NK-92 treated with Interleukin-12 subunit alpha and Interleukin-12 subunit beta, amount 100 ng/mL, for 24 hours (cell line): ENCODE data around the gene BIK.

Experiments
- DNase-seq: peaks from one replicate; lab custom pipeline; 2025; lab: John Stamatoyannopoulos, UW

Gene BIK

DNA sequence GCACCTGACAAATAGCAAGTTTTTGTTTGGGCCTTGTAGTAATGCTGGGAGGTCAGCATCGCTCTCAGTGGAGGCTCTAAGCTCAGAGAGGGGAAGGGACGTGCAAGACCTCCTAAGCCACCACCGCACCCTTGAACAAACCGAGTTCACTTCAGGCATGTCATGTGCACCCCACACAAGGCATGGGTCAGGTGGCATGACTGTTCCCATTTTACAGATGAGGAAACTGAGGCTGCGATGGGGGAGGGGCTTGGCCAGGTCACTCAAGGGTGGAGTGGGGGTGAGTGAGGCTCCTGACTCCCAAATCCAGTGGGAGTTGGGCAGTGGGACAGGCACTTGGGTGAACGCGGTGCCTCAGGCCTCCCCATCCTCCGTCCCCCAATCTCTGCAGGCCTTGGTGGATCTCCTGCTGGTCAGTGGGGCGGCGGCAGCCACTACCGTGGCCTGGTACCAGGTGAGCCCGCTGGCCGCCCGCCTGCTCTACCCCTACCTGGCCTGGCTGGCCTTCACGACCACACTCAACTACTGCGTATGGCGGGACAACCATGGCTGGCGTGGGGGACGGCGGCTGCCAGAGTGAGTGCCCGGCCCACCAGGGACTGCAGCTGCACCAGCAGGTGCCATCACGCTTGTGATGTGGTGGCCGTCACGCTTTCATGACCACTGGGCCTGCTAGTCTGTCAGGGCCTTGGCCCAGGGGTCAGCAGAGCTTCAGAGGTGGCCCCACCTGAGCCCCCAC is 52.0 kb downstream of the BIK start:
- no peak for DNase-seq

DNA sequence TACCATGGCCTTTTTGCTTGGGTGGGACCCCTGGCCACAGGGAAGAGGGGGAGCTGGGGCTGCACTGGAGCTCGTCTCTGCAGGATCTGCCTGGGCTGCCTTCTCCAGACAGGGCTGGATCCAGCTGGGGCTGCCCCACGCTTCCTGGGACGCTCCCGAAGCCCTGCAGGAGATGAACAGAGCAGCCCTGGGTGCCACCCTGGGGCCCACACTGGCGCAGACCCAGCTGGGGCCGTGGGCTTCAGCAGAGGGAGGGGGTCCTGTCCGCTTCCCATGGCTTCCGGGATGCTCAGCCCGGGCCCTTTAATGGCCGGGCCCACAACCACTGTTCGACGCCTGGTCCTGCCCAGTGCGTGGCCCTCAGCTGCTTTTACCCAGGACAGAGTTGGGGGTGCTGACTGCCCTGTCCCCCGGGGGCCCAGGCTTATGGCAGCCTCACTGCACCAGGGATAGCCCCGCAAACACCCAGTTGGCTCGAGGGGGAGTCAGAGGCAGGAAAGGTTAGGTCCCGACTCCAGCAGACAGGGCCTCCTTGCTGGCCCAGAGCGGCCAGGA is 52.8 kb downstream of the BIK start:
- DNase-seq, result no peak

GRCh38 chr22:43164636-43165035 is 54.1 kb downstream of the BIK start:
- no peak for DNase-seq

DNA sequence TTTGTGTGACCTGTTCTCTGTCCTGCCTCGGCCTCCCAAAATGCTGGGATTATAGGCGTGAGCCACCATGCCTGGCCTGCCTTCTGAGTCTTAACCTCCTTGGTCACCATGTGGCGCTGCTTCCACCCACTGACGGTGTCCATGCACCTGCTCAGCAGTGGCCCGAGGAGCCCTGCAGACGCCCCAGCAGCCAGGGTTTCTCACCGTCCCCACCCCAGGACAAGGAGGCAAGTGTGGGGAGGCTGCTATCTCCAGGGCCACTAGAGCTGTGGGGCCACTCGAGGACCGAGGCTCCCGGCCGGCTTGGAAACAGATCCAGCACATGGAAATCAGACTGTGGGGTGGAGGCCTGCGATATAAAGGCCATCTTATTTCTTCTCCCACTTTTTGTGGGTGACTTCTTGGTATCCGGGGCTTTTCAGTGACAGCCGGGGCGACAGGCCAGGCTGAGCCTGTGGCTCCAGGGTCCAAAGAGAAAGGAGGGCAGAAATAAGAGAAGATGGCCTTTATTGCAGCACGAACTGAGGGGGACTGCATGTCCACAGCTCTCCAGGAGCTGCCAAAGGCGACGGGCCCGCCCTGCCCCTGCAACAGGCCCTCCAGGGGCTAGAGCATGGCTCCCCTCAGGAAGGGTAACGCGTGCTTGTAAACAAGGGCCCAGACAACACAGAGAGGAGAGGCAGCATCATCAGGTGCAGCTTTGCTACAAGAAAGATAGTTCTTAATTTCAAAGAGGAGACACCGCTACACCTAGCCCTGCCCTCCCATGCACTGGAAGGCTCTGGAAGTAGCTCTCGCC is 55.8 kb downstream of the BIK start:
- DNase-seq, result no peak

DNA sequence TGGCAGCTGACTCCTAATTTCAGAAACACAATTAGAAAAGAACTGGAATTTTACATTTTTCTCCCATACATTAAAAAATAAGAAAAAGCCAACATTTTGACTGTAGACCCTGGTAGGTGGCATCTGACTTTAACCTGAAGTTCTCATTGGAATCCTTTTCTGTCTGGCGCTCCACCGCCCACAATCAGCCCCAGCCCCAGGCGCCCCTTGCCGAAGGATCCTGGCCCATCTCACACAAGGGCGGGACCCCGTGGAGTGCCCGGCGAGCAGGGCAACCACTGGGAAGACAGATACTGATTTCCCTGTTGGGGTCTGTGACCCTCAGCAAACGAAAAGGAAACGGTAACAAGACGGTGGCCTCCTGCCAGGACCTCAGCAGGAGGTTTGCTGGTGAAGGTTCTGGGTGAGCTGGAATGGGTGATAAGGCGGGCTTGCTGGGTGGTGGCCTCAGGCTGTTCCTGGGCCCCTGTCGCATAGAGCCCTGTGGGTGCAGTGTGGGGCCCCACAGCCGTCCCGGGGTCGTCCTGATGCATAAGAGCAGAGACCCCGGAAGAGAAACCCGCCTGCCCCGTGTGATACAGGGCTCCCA is 56.5 kb downstream of the BIK start:
- no peak for DNase-seq

DNA sequence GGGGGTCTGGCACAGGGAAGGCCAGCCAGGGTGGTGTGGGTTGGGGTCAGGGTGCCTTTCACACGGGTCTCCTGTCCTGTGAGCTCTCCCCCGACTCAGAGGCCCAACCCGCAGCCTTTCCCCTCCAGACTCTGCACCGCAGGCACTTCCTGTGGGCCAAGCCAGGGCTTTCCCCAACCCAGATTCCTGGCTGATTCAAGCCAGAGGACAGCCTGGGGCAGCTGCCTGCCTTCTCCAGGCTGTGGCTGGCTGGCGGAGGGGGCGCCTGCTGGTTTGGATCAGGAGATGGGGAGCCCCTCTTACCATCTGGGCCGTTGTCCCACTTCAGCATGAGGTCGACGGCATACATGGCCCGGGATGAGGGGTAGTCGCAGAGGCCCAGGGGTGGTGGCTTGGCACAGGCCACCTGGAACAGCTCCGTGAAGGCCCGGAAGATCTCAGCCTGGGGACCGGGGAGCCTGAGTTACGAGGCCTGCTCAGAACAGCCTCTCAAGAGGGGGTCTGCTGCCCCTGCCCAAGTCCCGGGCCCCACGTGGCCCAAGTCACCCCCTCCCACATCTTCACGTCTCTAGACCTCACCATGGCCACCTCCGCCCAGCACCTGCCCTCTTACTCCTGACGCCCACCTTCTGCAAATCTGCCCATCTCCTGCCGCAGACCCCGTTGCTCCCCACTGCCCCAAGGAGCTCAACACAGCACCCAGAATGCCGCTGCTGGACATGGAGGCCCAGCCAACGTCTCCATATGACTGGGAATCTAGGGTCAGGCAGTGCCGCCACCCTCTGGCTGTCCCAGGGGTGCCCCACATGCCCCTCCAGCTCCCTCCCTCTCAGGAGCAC is 58.1 kb downstream of the BIK start:
- DNase-seq, result no peak

- DNase-seq, result no peak
Observed at GRCh38 chr22:43169310-43170130, 59.0 kb downstream of the BIK start.

GRCh38 chr22:43170131-43170480 is 59.6 kb downstream of the BIK start:
- no peak for DNase-seq

DNA sequence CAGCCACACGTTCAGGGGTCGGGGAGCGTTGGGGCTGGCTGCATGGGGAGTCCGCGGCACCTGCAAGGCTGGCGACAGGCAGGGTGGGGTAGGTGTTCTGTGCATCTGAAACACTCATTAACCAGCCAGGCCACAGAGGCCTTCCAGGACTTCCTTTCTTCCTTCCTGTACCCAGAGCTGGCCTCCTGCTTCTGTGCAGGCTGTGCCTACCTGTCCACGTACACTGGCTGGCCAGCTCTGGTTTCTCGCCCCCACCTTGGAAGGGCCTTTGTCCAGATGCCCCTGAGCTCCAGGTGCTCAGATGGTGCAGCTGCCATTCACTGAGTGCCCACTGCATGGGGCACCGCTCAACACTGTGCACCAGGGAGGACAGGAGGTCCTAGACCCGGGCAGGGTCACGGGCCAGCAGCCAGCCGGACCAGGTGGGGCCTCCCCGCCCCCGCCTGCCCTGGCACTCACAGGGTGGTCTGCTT is 60.5 kb downstream of the BIK start:
- DNase-seq, result no peak

DNA sequence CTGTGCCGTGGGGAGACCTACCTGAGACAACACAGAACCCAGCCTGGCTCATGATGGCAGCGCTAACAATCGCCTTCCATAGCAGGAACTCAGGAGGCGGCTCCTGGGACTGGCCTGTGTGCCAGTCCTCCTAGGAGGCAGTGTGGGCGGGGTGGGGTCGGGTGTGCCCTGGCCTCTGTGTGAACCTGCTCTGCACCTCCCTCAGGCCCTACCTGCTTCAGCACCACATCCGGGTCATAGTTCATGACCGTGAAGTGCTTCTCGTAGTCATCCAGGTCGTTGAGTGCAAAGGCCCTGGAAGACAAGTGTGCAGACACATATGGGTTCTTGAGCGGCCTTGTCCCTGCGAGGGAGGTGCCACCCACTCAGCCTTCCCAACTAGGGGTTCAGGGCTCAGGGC is 61.1 kb downstream of the BIK start:
- no peak for DNase-seq

GRCh38 chr22:43172191-43172590 is 61.6 kb downstream of the BIK start:
- DNase-seq, result no peak

DNA sequence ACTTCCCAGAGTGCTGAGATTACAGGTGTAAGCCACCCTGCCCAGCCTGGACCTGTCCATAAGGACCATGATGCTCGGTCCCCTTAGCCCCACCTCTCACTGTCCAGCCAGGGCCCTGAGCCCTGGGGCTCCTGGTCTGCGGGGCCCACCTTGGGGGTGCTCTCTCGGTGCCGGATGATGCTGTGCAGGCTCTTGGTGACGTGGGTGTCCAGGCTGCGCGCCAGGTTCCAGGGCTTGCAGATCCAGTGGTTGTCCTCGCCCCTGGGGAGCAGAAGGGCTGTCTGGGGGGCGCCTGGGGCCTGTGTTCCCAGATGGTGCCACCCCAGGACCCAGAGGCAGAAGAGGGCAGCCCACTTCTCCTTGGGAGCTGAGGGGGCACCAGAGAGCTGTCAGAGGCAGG is 63.0 kb downstream of the BIK start:
- no peak for DNase-seq

GRCh38 chr22:43173976-43174720 is 63.6 kb downstream of the BIK start:
- DNase-seq, result no peak

DNA sequence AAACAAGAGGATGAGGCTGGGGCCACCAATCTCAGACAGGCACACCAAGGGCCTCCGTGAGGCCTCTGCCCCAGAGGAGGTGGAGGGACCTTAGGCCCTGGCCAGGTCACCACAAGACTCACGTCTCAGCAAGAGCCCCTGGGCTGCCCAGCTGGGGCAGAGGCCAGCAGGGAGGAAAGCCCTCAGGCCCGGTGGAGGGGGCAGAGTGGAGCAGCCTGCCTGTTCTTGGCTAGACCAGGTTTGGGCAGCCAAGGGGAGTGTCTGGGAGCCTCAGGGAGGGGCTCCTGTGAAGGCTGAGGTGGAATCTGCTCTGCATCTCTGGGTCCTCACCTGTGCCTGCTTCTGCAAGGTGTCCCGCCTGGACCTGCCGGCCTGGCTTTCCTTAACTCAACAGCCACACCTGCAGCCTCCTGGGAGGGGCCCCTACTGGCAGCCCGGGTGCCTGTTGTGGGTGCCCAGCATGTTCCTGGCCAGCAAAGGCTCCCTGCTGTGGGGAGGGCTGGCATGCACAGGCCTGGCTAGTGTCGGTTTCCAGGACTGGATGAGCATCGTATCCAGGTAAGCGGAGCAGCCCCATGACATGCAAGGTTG is 64.5 kb downstream of the BIK start:
- no peak for DNase-seq

- no peak for DNase-seq
Observed at GRCh38 chr22:43176090-43176489, 65.5 kb downstream of the BIK start.

- DNase-seq, result no peak
Observed at GRCh38 chr22:43177479-43177878, 66.9 kb downstream of the BIK start.
